ENCODE results near the gene UNCX. TPM values are rescaled to one million over a fixed set of nuclear protein-coding genes. Genes with fewer than 3 reads are reported as not detected.
"Not testable (repeated sequence)": the region's sequence is repeated elsewhere in the genome, so short reads cannot be mapped to it uniquely, and the experiment has no call there.

UNCX gene
- not detected for total RNA-seq
- polyA plus RNA-seq: not detected
- long read RNA-seq, donor 1: 0 reads
- long read RNA-seq, donor 2: 0 reads

GRCh38 chr7:1232623-1233332 is at the start of gene UNCX:
Gene UNCX (plus strand): TSS chr7:1232872. CDS start chr7:1233018, 146 bp downstream.
- ATAC-seq (ENCODE audit: low FRiP score) (no peak), DNase-seq (peak in 1 of 2 donors; percentile 42)
- Histone ChIP-seq H3K27me3 (ENCODE audit: control insufficient read depth in 1 of 2, insufficient read depth in 2 of 2, low read length in 1 of 2) (peaks cover 0 to 3% of the 10 kb centered on the region in 2 donors), H3K9me3 (ENCODE audit: control insufficient read depth, low read length) (no peaks in the 10 kb centered on the region), H3K36me3 (ENCODE audit: control insufficient read depth in 1 of 2, insufficient read depth in 2 of 2, low read length in 1 of 2) (no peaks in the 10 kb centered on the region), H3K4me3 (ENCODE audit: low read length in 2 of 2) (no peak within 1 kb of the TSS), H3K27ac (ENCODE audit: low read depth in 1 of 2, low read length in 2 of 2) (no peak within 1 kb of the TSS), H3K4me1 (ENCODE audit: control insufficient read depth in 1 of 2, insufficient read depth in 2 of 2, low read length in 2 of 2) (no peaks in the 10 kb centered on the region)
- 2 to 3% methylated on average over 54 to 81 of the region's 81 CpGs for WGBS, 2 donors
- intact Hi-C loops (cut with DNase I): no loop called here

GRCh38 chr7:1187127-1187526 is 45.5 kb upstream of the UNCX start:
- Histone ChIP-seq H3K27me3 (ENCODE audit: control insufficient read depth in 1 of 2, insufficient read depth in 2 of 2, low read length in 1 of 2) (no peaks in the 10 kb centered on the region), H3K4me3 (ENCODE audit: low read length in 2 of 2) (no peak overlapping the region), H3K9me3 (ENCODE audit: control insufficient read depth, low read length) (no peaks in the 10 kb centered on the region), H3K27ac (ENCODE audit: low read depth in 1 of 2, low read length in 2 of 2) (no peak overlapping the region), H3K4me1 (ENCODE audit: control insufficient read depth in 1 of 2, insufficient read depth in 2 of 2, low read length in 2 of 2) (no peaks in the 10 kb centered on the region), H3K36me3 (ENCODE audit: control insufficient read depth in 1 of 2, insufficient read depth in 2 of 2, low read length in 1 of 2) (no peaks in the 10 kb centered on the region)
- DNase-seq (no peak), ATAC-seq (ENCODE audit: low FRiP score) (no peak)
- WGBS, 2 donors: 80 to 82% methylated on average over 11 of the region's 11 CpGs
- intact Hi-C loops (cut with DNase I): no loop called here

GRCh38 chr7:1188720-1189294 is 43.9 kb upstream of the UNCX start:
- WGBS, 2 donors: 87 to 89% methylated on average over 6 of the region's 6 CpGs

GRCh38 chr7:1189986-1190772 is 42.5 kb upstream of the UNCX start:
- Histone ChIP-seq H3K4me1 (ENCODE audit: control insufficient read depth in 1 of 2, insufficient read depth in 2 of 2, low read length in 2 of 2) (no peaks in the 10 kb centered on the region), H3K36me3 (ENCODE audit: control insufficient read depth in 1 of 2, insufficient read depth in 2 of 2, low read length in 1 of 2) (no peaks in the 10 kb centered on the region), H3K9me3 (ENCODE audit: control insufficient read depth, low read length) (no peaks in the 10 kb centered on the region), H3K27me3 (ENCODE audit: control insufficient read depth in 1 of 2, insufficient read depth in 2 of 2, low read length in 1 of 2) (no peaks in the 10 kb centered on the region), H3K27ac (ENCODE audit: low read depth in 1 of 2, low read length in 2 of 2) (no peak overlapping the region), H3K4me3 (ENCODE audit: low read length in 2 of 2) (no peak overlapping the region)
- ATAC-seq (ENCODE audit: low FRiP score) (no peak), DNase-seq (no peak)
- 90 to 95% methylated on average over 10 of the region's 10 CpGs for WGBS, 2 donors
- intact Hi-C loops (cut with DNase I): loop anchor here (5.0 kb wide), 2 partner anchors 222 to 282 kb away; no protein-coding TSS in a partner anchor

More at GRCh38 chr7:1188720-1189294, 43.9 kb upstream of the UNCX start:
- no peaks in the 10 kb centered on the region for H3K9me3 ChIP-seq (ENCODE audit: control insufficient read depth, low read length)
- no peak for DNase-seq
- no peak overlapping the region for H3K27ac ChIP-seq (ENCODE audit: low read depth in 1 of 2, low read length in 2 of 2)
- no peaks in the 10 kb centered on the region for H3K36me3 ChIP-seq (ENCODE audit: control insufficient read depth in 1 of 2, insufficient read depth in 2 of 2, low read length in 1 of 2)
- no peaks in the 10 kb centered on the region for H3K27me3 ChIP-seq (ENCODE audit: control insufficient read depth in 1 of 2, insufficient read depth in 2 of 2, low read length in 1 of 2)
- intact Hi-C loops (cut with DNase I): no loop called here
- no peak for ATAC-seq (ENCODE audit: low FRiP score)
- H3K4me3 ChIP-seq (ENCODE audit: low read length in 2 of 2): no peak overlapping the region
- H3K4me1 ChIP-seq (ENCODE audit: control insufficient read depth in 1 of 2, insufficient read depth in 2 of 2, low read length in 2 of 2): no peaks in the 10 kb centered on the region

GRCh38 chr7:1192171-1192676 is 40.4 kb upstream of the UNCX start:
- 57 to 62% methylated on average over 15 of the region's 15 CpGs for WGBS, 2 donors
- H3K4me3 ChIP-seq (ENCODE audit: low read length in 2 of 2): no peak overlapping the region
- ATAC-seq (ENCODE audit: low FRiP score): no peak
- H3K27me3 ChIP-seq (ENCODE audit: control insufficient read depth in 1 of 2, insufficient read depth in 2 of 2, low read length in 1 of 2): no peaks in the 10 kb centered on the region
- intact Hi-C loops (cut with DNase I): loop anchor here (5.0 kb wide), 2 partner anchors 220 to 280 kb away; no protein-coding TSS in a partner anchor
- H3K27ac ChIP-seq (ENCODE audit: low read depth in 1 of 2, low read length in 2 of 2): no peak overlapping the region
- H3K9me3 ChIP-seq (ENCODE audit: control insufficient read depth, low read length): no peaks in the 10 kb centered on the region
- H3K36me3 ChIP-seq (ENCODE audit: control insufficient read depth in 1 of 2, insufficient read depth in 2 of 2, low read length in 1 of 2): no peaks in the 10 kb centered on the region
- H3K4me1 ChIP-seq (ENCODE audit: control insufficient read depth in 1 of 2, insufficient read depth in 2 of 2, low read length in 2 of 2): no peaks in the 10 kb centered on the region
- no peak for DNase-seq

- Histone ChIP-seq H3K4me3 (ENCODE audit: low read length in 2 of 2) (no peak overlapping the region), H3K36me3 (ENCODE audit: control insufficient read depth in 1 of 2, insufficient read depth in 2 of 2, low read length in 1 of 2) (no peaks in the 10 kb centered on the region), H3K9me3 (ENCODE audit: control insufficient read depth, low read length) (no peaks in the 10 kb centered on the region), H3K27ac (ENCODE audit: low read depth in 1 of 2, low read length in 2 of 2) (no peak overlapping the region), H3K27me3 (ENCODE audit: control insufficient read depth in 1 of 2, insufficient read depth in 2 of 2, low read length in 1 of 2) (no peaks in the 10 kb centered on the region), H3K4me1 (ENCODE audit: control insufficient read depth in 1 of 2, insufficient read depth in 2 of 2, low read length in 2 of 2) (no peaks in the 10 kb centered on the region)
- DNase-seq: peak in 1 of 2 donors; percentile 54
- peak; percentile 74 for ATAC-seq (ENCODE audit: low FRiP score)
- intact Hi-C loops (cut with DNase I): loop anchor here (2.0 to 5.0 kb wide), 3 partner anchors 218 to 278 kb away; no protein-coding TSS in a partner anchor
- 24 to 30% methylated on average over 36 of the region's 36 CpGs for WGBS, 2 donors
Observed at GRCh38 chr7:1193593-1194424, 38.9 kb upstream of the UNCX start.

- ATAC-seq (ENCODE audit: low FRiP score); H3K27ac ChIP-seq (ENCODE audit: low read depth in 1 of 2, low read length in 2 of 2); H3K4me3 ChIP-seq (ENCODE audit: low read length in 2 of 2); DNase-seq; H3K27me3 ChIP-seq (ENCODE audit: control insufficient read depth in 1 of 2, insufficient read depth in 2 of 2, low read length in 1 of 2); H3K36me3 ChIP-seq (ENCODE audit: control insufficient read depth in 1 of 2, insufficient read depth in 2 of 2, low read length in 1 of 2); H3K9me3 ChIP-seq (ENCODE audit: control insufficient read depth, low read length); H3K4me1 ChIP-seq (ENCODE audit: control insufficient read depth in 1 of 2, insufficient read depth in 2 of 2, low read length in 2 of 2); intact Hi-C loops (cut with DNase I): not testable (repeated sequence)
- WGBS, 2 donors: 10 to 28% methylated on average over 2 of the region's 4 CpGs
Observed at GRCh38 chr7:1196441-1196840, 36.2 kb upstream of the UNCX start.

- peaks cover 0 to 2% of the 10 kb centered on the region in 2 donors for H3K27me3 ChIP-seq (ENCODE audit: control insufficient read depth in 1 of 2, insufficient read depth in 2 of 2, low read length in 1 of 2)
- H3K9me3 ChIP-seq (ENCODE audit: control insufficient read depth, low read length): no peaks in the 10 kb centered on the region
- no peak for DNase-seq
- H3K36me3 ChIP-seq (ENCODE audit: control insufficient read depth in 1 of 2, insufficient read depth in 2 of 2, low read length in 1 of 2): no peaks in the 10 kb centered on the region
- ATAC-seq (ENCODE audit: low FRiP score): no peak
- H3K27ac ChIP-seq (ENCODE audit: low read depth in 1 of 2, low read length in 2 of 2): no peak overlapping the region
- H3K4me3 ChIP-seq (ENCODE audit: low read length in 2 of 2): no peak overlapping the region
- WGBS, 2 donors: 92 to 94% methylated on average over 6 of the region's 6 CpGs
- intact Hi-C loops (cut with DNase I): no loop called here
- no peaks in the 10 kb centered on the region for H3K4me1 ChIP-seq (ENCODE audit: control insufficient read depth in 1 of 2, insufficient read depth in 2 of 2, low read length in 2 of 2)
Observed at GRCh38 chr7:1196950-1197349, 35.7 kb upstream of the UNCX start.

All from aorta (tissue), 5 donors.